Parathyroid adenoma (tissue), 2 donors: ENCODE data around the gene TUBA1A.
A peak's percentile ranks its signal among the peaks of the same experiment; 100 is the strongest.
"Not testable (repeated sequence)": the region's sequence is repeated elsewhere in the genome, so short reads cannot be mapped to it uniquely, and the experiment has no call there.

Source experiments
- H2AFZ ChIP-seq: fragments of 300-600 bp; sonication (generic); one replicate; pipeline ENCODE4 v1.7.0; 2017; ENCODE audit warnings: antibody characterized with exemption, mild to moderate bottlenecking
- H3K27ac ChIP-seq: fragments of 300-600 bp; sonication (generic); one replicate; pipeline ENCODE4 v1.7.0; 2017
- H3K27me3 ChIP-seq: fragments of 300-600 bp; sonication (generic); one replicate; pipeline ENCODE4 v1.7.0; 2017; ENCODE audit warnings: low read length; ENCODE audit not compliant: control insufficient read depth, insufficient read depth
- H3K36me3 ChIP-seq: fragments of 300-600 bp; sonication (generic); one replicate; pipeline ENCODE4 v1.7.0; 2017; ENCODE audit warnings: low read length; ENCODE audit not compliant: control insufficient read depth, insufficient read depth
- H3K4me1 ChIP-seq: fragments of 300-600 bp; sonication (generic); one replicate; pipeline ENCODE4 v1.7.0; 2017; ENCODE audit warnings: control low read depth
- H3K4me2 ChIP-seq: fragments of 300-600 bp; sonication (generic); one replicate; pipeline ENCODE4 v1.7.0; 2017; ENCODE audit warnings: low read length
- H3K4me3 ChIP-seq: fragments of 300-600 bp; sonication (generic); one replicate; pipeline ENCODE4 v1.7.0; 2017; ENCODE audit warnings: low read depth, low read length
- H3K79me2 ChIP-seq: fragments of 300-600 bp; sonication (generic); one replicate; pipeline ENCODE4 v1.7.0; 2017; ENCODE audit warnings: control low read depth
- H3K9ac ChIP-seq: fragments of 300-600 bp; sonication (generic); one replicate; pipeline ENCODE4 v1.7.0; 2017; ENCODE audit warnings: mild to moderate bottlenecking
- H3K9me3 ChIP-seq: fragments of 300-600 bp; sonication (generic); one replicate; pipeline ENCODE4 v1.7.0; 2017; ENCODE audit warnings: low read length; ENCODE audit not compliant: control insufficient read depth
- CTCF ChIP-seq: fragments of 300-600 bp; sonication (generic); IDR thresholded peaks from one replicate; pipeline ENCODE4 v1.7.0; 2017; ENCODE audit warnings: antibody characterized with exemption, mild to moderate bottlenecking
- donor health status: primary hyperparathyroidism.

TUBA1A gene

GRCh38 chr12:49220972-49221371 is 32.1 kb upstream of the TUBA1A start:
- Histone ChIP-seq H3K27me3 (no peaks in the 10 kb centered on the region), H3K36me3 (no peaks in the 10 kb centered on the region), H3K4me1 (peaks cover 5% of the 10 kb centered on the region), H3K4me2 (no peak overlapping the region), H3K27ac (no peak overlapping the region), H3K9ac (no peak overlapping the region), H3K4me3 (no peak overlapping the region), H3K79me2 (no peaks in the 10 kb centered on the region), H2AFZ (peak overlapping the region; percentile 25), H3K9me3 (no peaks in the 10 kb centered on the region)
- TF ChIP-seq CTCF, result no peak

- Histone ChIP-seq H3K9me3 (no peaks in the 10 kb centered on the region), H3K79me2 (no peaks in the 10 kb centered on the region), H3K4me2 (no peak overlapping the region), H3K4me3 (no peak overlapping the region), H2AFZ (no peak overlapping the region), H3K9ac (no peak overlapping the region), H3K27me3 (no peaks in the 10 kb centered on the region), H3K27ac (no peak overlapping the region), H3K36me3 (no peaks in the 10 kb centered on the region), H3K4me1 (peaks cover 15% of the 10 kb centered on the region)
- TF ChIP-seq CTCF, result no peak
Measured at GRCh38 chr12:49219417-49220026, 30.6 kb upstream of the TUBA1A start.

GRCh38 chr12:49212572-49212971 is 23.7 kb upstream of the TUBA1A start:
- no peak overlapping the region for H3K4me3 ChIP-seq
- H3K79me2 ChIP-seq, result no peaks in the 10 kb centered on the region
- no peak for TF ChIP-seq CTCF
- H3K27ac ChIP-seq, result no peak overlapping the region
- no peaks in the 10 kb centered on the region for H3K9me3 ChIP-seq
- no peaks in the 10 kb centered on the region for H3K27me3 ChIP-seq
- no peaks in the 10 kb centered on the region for H3K36me3 ChIP-seq
- H3K4me1 ChIP-seq, result peaks cover 12% of the 10 kb centered on the region
- H3K9ac ChIP-seq, result no peak overlapping the region
- no peak overlapping the region for H2AFZ ChIP-seq
- H3K4me2 ChIP-seq, result no peak overlapping the region

- H3K79me2 ChIP-seq, H3K4me2 ChIP-seq, H2AFZ ChIP-seq, H3K36me3 ChIP-seq, H3K4me3 ChIP-seq, H3K9ac ChIP-seq, H3K27ac ChIP-seq, H3K9me3 ChIP-seq, H3K27me3 ChIP-seq: not testable (repeated sequence)
- H3K4me1 ChIP-seq, result peaks cover 10% of the 10 kb centered on the region
Measured at GRCh38 chr12:49210703-49211102, 21.8 kb upstream of the TUBA1A start.

GRCh38 chr12:49208676-49209075 is 19.8 kb upstream of the TUBA1A start:
- Histone ChIP-seq H3K27me3 (no peaks in the 10 kb centered on the region), H3K27ac (no peak overlapping the region), H3K36me3 (no peaks in the 10 kb centered on the region), H3K9me3 (no peaks in the 10 kb centered on the region), H3K4me1 (no peaks in the 10 kb centered on the region), H3K79me2 (no peaks in the 10 kb centered on the region), H3K9ac (no peak overlapping the region), H3K4me2 (no peak overlapping the region), H2AFZ (no peak overlapping the region), H3K4me3 (no peak overlapping the region)
- no peak for TF ChIP-seq CTCF
